ENCODE results near the gene ANK3.

ANK3 gene

DNA sequence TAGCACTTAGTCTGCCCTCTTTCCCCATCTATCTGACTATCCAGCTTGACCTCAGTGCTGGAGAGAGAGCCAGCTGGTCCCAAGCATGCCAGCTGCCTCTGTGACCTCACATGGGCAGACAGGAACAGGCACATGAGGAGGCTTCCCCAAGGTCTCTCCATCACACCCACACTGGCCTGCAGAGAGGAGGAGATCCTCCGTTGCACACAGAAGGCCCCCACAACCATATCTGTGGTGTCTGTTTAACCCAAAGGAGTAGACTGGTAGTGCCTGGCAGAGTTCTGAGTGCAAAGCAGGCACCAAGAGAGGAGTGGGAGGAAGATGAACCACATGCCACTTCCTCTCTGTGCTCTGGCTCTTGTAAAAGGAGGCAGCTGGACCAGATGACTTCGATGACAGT is 4.8 kb upstream of the ANK3 start:
- TF ChIP-seq, protein P1, sequence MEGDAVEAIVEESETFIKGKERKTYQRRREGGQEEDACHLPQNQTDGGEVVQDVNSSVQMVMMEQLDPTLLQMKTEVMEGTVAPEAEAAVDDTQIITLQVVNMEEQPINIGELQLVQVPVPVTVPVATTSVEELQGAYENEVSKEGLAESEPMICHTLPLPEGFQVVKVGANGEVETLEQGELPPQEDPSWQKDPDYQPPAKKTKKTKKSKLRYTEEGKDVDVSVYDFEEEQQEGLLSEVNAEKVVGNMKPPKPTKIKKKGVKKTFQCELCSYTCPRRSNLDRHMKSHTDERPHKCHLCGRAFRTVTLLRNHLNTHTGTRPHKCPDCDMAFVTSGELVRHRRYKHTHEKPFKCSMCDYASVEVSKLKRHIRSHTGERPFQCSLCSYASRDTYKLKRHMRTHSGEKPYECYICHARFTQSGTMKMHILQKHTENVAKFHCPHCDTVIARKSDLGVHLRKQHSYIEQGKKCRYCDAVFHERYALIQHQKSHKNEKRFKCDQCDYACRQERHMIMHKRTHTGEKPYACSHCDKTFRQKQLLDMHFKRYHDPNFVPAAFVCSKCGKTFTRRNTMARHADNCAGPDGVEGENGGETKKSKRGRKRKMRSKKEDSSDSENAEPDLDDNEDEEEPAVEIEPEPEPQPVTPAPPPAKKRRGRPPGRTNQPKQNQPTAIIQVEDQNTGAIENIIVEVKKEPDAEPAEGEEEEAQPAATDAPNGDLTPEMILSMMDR (IDR thresholded peaks at IDR 0.05; ENCODE audit: low read length), result no peak
- TF ChIP-seq EZH2 (optimal IDR thresholded peaks at IDR 0.05; ENCODE audit: low read depth, low read length) (no peak), EZH2phosphoT487 (IDR thresholded peaks at IDR 0.05; ENCODE audit: low read length) (no peak)
- H2AFZ ChIP-seq (ENCODE audit: low read length), result no peak overlapping the region
- no peak for DNase-seq
- H3K27me3 ChIP-seq (replicated peaks; ENCODE audit: insufficient read depth, low read length), result no peaks in the 10 kb centered on the region
- H3K36me3 ChIP-seq (replicated peaks; ENCODE audit: insufficient read depth, low read length), result no peaks in the 10 kb centered on the region
- H3K27ac ChIP-seq (ENCODE audit: low read length), result no peak overlapping the region
- no peak overlapping the region for H3K4me2 ChIP-seq (ENCODE audit: low read depth, low read length)
- H3K9ac ChIP-seq (ENCODE audit: low read length), result no peak overlapping the region
- H3K9me3 ChIP-seq (replicated peaks; ENCODE audit: insufficient read depth, low read length), result no peaks in the 10 kb centered on the region
- H3K79me2 ChIP-seq (ENCODE audit: low read length), result no peaks in the 10 kb centered on the region
- no peaks in the 10 kb centered on the region for H3K4me1 ChIP-seq (ENCODE audit: low read length)
- no peaks in the 10 kb centered on the region for H3F3A ChIP-seq (ENCODE audit: insufficient read depth, low read length)
- no peak overlapping the region for H3K4me3 ChIP-seq (ENCODE audit: low read length)
- H4K20me1 ChIP-seq (ENCODE audit: insufficient read depth, low read length), result no peaks in the 10 kb centered on the region
- no peaks in the 10 kb centered on the region for H3K9me2 ChIP-seq (replicated peaks; ENCODE audit: insufficient read depth, low read length)

DNA sequence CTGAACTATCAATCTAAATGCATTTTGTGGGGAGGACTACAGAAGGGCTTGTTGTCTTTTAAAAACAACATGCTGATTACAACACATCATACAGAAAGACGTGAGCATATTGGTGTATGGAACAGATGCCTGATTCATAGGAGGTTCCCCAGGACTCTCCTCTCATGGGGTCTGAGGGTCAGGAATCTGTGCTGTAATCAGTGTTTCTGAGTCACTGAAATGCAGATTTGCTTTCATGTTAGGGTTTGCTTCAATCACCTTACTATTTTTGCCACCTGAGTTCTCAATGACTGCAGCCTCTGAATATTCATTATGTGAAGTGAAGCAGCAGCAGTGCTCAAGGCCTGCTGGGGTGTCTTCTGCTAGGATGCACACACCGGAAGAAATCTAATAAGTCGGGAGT is 550 bp upstream of the ANK3 start:
- Histone ChIP-seq H3K4me1 (ENCODE audit: low read length) (no peaks in the 10 kb centered on the region), H3K9me2 (replicated peaks; ENCODE audit: insufficient read depth, low read length) (no peaks in the 10 kb centered on the region), H3K36me3 (replicated peaks; ENCODE audit: insufficient read depth, low read length) (no peaks in the 10 kb centered on the region), H3K4me2 (ENCODE audit: low read depth, low read length) (no peak overlapping the region), H2AFZ (ENCODE audit: low read length) (no peak overlapping the region), H4K20me1 (ENCODE audit: insufficient read depth, low read length) (no peaks in the 10 kb centered on the region), H3F3A (ENCODE audit: insufficient read depth, low read length) (no peaks in the 10 kb centered on the region), H3K27me3 (replicated peaks; ENCODE audit: insufficient read depth, low read length) (no peaks in the 10 kb centered on the region), H3K9me3 (replicated peaks; ENCODE audit: insufficient read depth, low read length) (no peaks in the 10 kb centered on the region), H3K4me3 (ENCODE audit: low read length) (no peak overlapping the region), H3K79me2 (ENCODE audit: low read length) (no peaks in the 10 kb centered on the region), H3K27ac (ENCODE audit: low read length) (no peak overlapping the region), H3K9ac (ENCODE audit: low read length) (no peak overlapping the region)
- DNase-seq, result no peak
- TF ChIP-seq, protein P1 (IDR thresholded peaks at IDR 0.05; ENCODE audit: low read length), result no peak
- no peak for TF ChIP-seq EZH2 (optimal IDR thresholded peaks at IDR 0.05; ENCODE audit: low read depth, low read length)
- TF ChIP-seq EZH2phosphoT487 (IDR thresholded peaks at IDR 0.05; ENCODE audit: low read length), result no peak

DNA sequence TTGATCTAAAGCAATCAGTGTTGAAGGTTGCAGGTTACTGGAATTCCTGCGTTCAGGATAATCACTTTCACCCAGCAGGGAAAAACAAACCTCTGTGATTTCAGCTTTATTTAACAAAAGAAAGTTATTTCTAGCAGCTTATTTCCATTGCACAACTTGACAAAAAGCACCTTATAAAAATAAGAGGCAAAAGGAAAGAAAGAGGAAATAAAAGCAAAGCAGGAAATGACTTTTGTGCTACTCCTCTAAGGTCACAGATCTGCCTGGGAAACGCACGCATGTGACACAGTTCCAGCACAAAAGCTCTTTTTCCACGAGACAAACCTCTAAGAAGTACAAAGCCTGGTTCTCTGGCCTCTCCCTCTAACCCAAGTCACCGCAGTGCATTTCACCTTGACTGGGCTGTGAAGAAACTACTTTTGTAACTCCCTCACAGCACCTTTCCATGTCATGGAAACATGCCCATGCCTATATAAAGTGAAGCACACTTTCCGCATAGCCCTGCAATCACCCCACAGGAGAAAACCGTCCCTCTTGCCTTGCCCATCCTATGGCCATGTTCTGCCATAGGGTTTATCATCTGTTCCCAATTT is 870 bp downstream of the ANK3 start:
- no peaks in the 10 kb centered on the region for H3K36me3 ChIP-seq (replicated peaks; ENCODE audit: insufficient read depth, low read length)
- H3K9ac ChIP-seq (ENCODE audit: low read length), result no peak overlapping the region
- no peaks in the 10 kb centered on the region for H4K20me1 ChIP-seq (ENCODE audit: insufficient read depth, low read length)
- no peak overlapping the region for H2AFZ ChIP-seq (ENCODE audit: low read length)
- no peaks in the 10 kb centered on the region for H3K79me2 ChIP-seq (ENCODE audit: low read length)
- H3K4me1 ChIP-seq (ENCODE audit: low read length), result no peaks in the 10 kb centered on the region
- no peaks in the 10 kb centered on the region for H3K27me3 ChIP-seq (replicated peaks; ENCODE audit: insufficient read depth, low read length)
- H3K9me3 ChIP-seq (replicated peaks; ENCODE audit: insufficient read depth, low read length), result no peaks in the 10 kb centered on the region
- no peak for TF ChIP-seq EZH2 (optimal IDR thresholded peaks at IDR 0.05; ENCODE audit: low read depth, low read length)
- TF ChIP-seq, protein P1 (IDR thresholded peaks at IDR 0.05; ENCODE audit: low read length), result no peak
- no peak for TF ChIP-seq EZH2phosphoT487 (IDR thresholded peaks at IDR 0.05; ENCODE audit: low read length)
- no peak overlapping the region for H3K27ac ChIP-seq (ENCODE audit: low read length)
- H3F3A ChIP-seq (ENCODE audit: insufficient read depth, low read length), result no peaks in the 10 kb centered on the region
- no peak for DNase-seq
- no peak overlapping the region for H3K4me2 ChIP-seq (ENCODE audit: low read depth, low read length)
- no peak overlapping the region for H3K4me3 ChIP-seq (ENCODE audit: low read length)
- H3K9me2 ChIP-seq (replicated peaks; ENCODE audit: insufficient read depth, low read length), result no peaks in the 10 kb centered on the region

Measured in MM.1S (cell line).